ENCODE measurements around the gene EZR.

The EZR gene

DNA sequence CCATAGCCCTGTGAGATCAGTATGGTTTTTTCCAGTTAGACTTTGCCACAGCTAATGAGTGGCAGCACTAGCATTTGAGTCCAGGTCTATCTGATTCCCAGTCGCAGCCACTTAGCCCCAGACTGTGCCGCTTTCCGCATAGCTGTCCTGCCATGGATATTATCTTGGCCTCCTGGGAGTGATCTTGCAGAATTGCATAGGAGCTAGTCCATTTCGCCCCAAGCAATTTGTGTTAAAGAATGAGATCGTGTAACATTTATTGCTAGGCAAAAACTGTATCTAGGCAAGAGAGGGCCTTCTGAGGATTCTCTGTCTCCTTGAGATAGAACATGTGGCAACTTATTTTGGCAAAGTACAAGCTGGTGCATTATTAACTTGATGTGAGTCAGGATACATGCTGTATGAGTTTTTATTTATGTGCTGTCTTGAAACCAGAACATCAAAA is 74.2 kb downstream of the EZR start:
- no peak overlapping the region for H3K27ac ChIP-seq
- TF ChIP-seq, protein P1, sequence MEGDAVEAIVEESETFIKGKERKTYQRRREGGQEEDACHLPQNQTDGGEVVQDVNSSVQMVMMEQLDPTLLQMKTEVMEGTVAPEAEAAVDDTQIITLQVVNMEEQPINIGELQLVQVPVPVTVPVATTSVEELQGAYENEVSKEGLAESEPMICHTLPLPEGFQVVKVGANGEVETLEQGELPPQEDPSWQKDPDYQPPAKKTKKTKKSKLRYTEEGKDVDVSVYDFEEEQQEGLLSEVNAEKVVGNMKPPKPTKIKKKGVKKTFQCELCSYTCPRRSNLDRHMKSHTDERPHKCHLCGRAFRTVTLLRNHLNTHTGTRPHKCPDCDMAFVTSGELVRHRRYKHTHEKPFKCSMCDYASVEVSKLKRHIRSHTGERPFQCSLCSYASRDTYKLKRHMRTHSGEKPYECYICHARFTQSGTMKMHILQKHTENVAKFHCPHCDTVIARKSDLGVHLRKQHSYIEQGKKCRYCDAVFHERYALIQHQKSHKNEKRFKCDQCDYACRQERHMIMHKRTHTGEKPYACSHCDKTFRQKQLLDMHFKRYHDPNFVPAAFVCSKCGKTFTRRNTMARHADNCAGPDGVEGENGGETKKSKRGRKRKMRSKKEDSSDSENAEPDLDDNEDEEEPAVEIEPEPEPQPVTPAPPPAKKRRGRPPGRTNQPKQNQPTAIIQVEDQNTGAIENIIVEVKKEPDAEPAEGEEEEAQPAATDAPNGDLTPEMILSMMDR (IDR thresholded peaks at IDR 0.05): no peak
- H3K36me3 ChIP-seq (ENCODE audit: control insufficient read depth, insufficient read depth, low read length): no peaks in the 10 kb centered on the region
- H3K4me3 ChIP-seq (ENCODE audit: low read depth, low read length): no peak overlapping the region
- H3K79me2 ChIP-seq: no peaks in the 10 kb centered on the region
- H3K27me3 ChIP-seq (ENCODE audit: control insufficient read depth, insufficient read depth, low read length): no peaks in the 10 kb centered on the region
- H3K4me2 ChIP-seq (ENCODE audit: low read length): no peak overlapping the region
- H3K9ac ChIP-seq: no peak overlapping the region
- H2AFZ ChIP-seq: no peak overlapping the region
- no peaks in the 10 kb centered on the region for H3K4me1 ChIP-seq
- H3K9me3 ChIP-seq (ENCODE audit: control insufficient read depth, low read length): no peaks in the 10 kb centered on the region

DNA sequence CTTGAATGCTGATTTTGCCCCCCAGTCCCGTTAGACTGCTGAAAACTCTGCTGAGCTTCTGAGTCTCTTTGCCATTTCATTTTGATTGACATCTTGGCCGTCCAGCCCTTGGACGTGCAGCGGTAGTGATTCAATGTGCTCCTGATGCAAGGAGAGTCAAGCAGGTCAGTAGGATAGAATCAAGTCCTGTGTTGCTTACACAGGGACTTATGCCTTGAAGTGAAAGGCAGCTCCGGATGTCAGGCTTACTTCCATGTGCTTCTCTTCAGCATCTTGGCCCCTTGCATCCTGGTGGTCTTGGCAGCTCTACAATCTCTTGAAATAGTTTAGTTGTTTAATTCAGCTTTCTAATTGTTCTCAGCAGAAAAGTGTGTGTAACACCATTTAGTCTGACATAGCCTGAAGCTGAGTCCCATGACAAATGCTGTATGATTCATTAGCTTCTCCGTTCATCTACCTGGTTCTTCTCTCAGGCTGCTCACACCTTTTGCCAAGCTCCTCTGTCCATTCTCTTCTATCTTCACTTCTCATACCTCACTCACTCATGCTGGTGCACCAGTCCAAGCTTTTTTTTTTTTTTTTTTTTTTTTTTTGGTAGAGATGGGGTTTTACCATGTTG is 76.0 kb downstream of the EZR start:
- Histone ChIP-seq H3K4me2 (ENCODE audit: low read length) (no peak overlapping the region), H3K4me1 (peaks cover 1% of the 10 kb centered on the region), H3K9ac (no peak overlapping the region), H3K27ac (no peak overlapping the region), H3K79me2 (no peaks in the 10 kb centered on the region), H3K36me3 (ENCODE audit: control insufficient read depth, insufficient read depth, low read length) (no peaks in the 10 kb centered on the region), H3K27me3 (ENCODE audit: control insufficient read depth, insufficient read depth, low read length) (no peaks in the 10 kb centered on the region), H3K4me3 (ENCODE audit: low read depth, low read length) (no peak overlapping the region), H3K9me3 (ENCODE audit: control insufficient read depth, low read length) (no peaks in the 10 kb centered on the region), H2AFZ (no peak overlapping the region)
- TF ChIP-seq, protein P1 (IDR thresholded peaks at IDR 0.05): no peak

DNA sequence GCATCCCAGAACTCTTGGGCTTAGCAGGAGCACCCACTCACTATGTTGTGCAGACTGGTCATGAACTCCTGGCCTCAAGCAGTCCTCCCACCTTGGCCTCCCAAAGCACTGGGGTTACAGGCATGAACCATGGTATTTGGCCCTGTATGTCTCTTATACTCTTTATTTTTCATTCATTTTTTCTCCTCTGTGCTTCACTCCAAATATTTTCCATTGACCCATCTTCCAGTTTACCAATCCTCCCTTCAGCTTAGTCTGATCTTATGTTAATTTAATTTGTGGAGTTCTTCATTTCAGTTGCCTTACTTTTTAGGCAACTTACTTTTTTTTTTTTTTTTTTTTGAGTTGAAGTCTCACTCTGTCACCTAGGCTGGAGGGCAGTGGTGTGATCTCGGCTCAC is 79.5 kb downstream of the EZR start:
- TF ChIP-seq, protein P1 (IDR thresholded peaks at IDR 0.05): no peak
- Histone ChIP-seq H3K4me2 (ENCODE audit: low read length) (no peak overlapping the region), H3K4me3 (ENCODE audit: low read depth, low read length) (no peak overlapping the region), H3K27ac (no peak overlapping the region), H3K9ac (no peak overlapping the region), H3K79me2 (no peaks in the 10 kb centered on the region), H3K4me1 (peaks cover 7% of the 10 kb centered on the region), H2AFZ (no peak overlapping the region), H3K36me3 (ENCODE audit: control insufficient read depth, insufficient read depth, low read length) (no peaks in the 10 kb centered on the region), H3K27me3 (ENCODE audit: control insufficient read depth, insufficient read depth, low read length) (no peaks in the 10 kb centered on the region), H3K9me3 (ENCODE audit: control insufficient read depth, low read length) (no peaks in the 10 kb centered on the region)

DNA sequence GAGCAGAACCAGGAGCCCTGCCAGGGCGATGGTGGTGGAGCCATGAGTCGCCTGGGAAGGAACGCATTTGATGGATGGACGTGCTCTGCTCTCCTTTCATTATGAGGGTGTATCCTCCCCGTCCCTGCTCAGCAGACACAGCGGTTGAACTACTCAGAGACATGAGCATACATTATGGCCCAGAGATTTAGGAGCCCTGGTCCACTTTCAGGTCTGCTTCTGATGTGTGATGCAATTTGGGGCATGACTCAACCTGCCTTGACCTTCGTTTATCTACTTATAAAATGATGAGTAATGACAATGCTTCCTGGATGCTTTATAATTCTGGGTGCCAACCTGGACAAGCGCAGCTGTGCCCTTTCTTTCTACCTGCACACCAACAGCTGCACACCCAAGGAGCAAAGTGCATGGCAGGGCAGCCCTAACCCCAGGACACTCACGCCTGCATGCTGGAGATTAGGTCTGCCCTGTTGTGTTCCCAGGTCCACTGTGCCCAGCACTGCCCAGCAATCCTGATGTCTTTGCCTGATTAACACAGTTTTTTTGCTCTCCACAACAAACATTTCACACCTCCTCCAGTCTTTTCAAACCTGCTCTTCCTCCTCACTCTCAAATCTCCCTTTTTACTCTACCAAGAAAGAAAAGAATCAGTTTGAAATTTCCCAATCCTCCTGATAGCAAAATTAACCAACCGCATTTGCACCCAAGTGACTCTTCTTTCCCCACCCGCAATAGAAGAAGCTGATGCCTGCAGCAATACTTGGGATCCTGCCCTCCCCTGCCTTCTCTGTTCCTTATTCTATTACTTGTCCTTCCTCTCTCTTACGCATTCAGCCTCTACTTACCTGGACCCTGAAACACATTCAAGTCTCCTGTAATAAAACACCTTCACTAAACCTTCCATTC is 81.2 kb downstream of the EZR start:
- no peak overlapping the region for H3K27ac ChIP-seq

More for the DNA sequence above, 81.2 kb downstream of the EZR start:
- Histone ChIP-seq H3K79me2 (no peaks in the 10 kb centered on the region), H2AFZ (peak overlapping the region; percentile 8), H3K4me1 (peaks cover 7% of the 10 kb centered on the region), H3K4me2 (ENCODE audit: low read length) (no peak overlapping the region), H3K9ac (no peak overlapping the region), H3K36me3 (ENCODE audit: control insufficient read depth, insufficient read depth, low read length) (no peaks in the 10 kb centered on the region), H3K27me3 (ENCODE audit: control insufficient read depth, insufficient read depth, low read length) (no peaks in the 10 kb centered on the region), H3K4me3 (ENCODE audit: low read depth, low read length) (no peak overlapping the region), H3K9me3 (ENCODE audit: control insufficient read depth, low read length) (no peaks in the 10 kb centered on the region)
- TF ChIP-seq, protein P1 (IDR thresholded peaks at IDR 0.05): no peak
